Heart left ventricle (tissue), 13 donors: Measurements from ENCODE around the gene HK2.

Experiments
- CTCF ChIP-seq, 12 donors: fragments of 200-600 bp; sonication (generic) in 4 of 12; IDR thresholded peaks; one replicate each; pipeline versions ENCODE4 v1.5.0 to v1.8.0; 2018 to 2022; ENCODE audit warnings: antibody characterized with exemption in 12 of 12, mild to moderate bottlenecking in 5 of 12
- POLR2A ChIP-seq, 2 donors: fragments of 450-650 bp; IDR thresholded peaks; one replicate each; pipeline ENCODE4 v1.6.1; 2017; ENCODE audit warnings: antibody characterized with exemption in 2 of 2, mild to moderate bottlenecking in 2 of 2, moderate library complexity in 2 of 2
- donor health status: ischemic (EF 13 %, LVEDD 7.1; RV severe dilation, severe dysfunction).
- donor health status: DM: no; HTN: yes; CAD: no.
- donor health status: DM: no; HTN: no; CAD: no.
- donor health status: ischemic (EF 25% LVEDD 6.9; RV normal size, moderate dysfunction).
- donor health status: ischemic (EF 25% LVEDD 5.7; RV mildly dilated, moderate dysfunction).
- donor health status: ischemic (EF 35%, LVEDD 5.7; RV mildly dilated, moderate dysfunction).
- donor health status: nonischemic (EF 11% LVEDD 7.7; RV severe dilation, severe dysfunction).
- donor health status: DM: yes; HTN: yes; CAD: no.
- donor health status: PGD.
- donor health status: ischemic (EF 29% LVEDD 5.4; RV normal size, mild dysfunction).
- donor health status: nonischemic (EF 23%, LVEDD 6.1; RV moderate dilation, normal function).

GRCh38 chr2:74845991-74846390, 12.1 kb downstream of the HK2 start:
- TF ChIP-seq CTCF (IDR thresholded peaks at IDR 0.05) (no peak), POLR2A (IDR thresholded peaks at IDR 0.05) (no peak)
